GM21515 (cell line): ENCODE measurements around the gene CELF4.
"Not testable (repeated sequence)": the region's sequence is repeated elsewhere in the genome, so short reads cannot be mapped to it uniquely, and the experiment has no call there.

Experiments used
- ATAC-seq: cut with Tn5 transposase; IDR thresholded peaks from one replicate; pipeline ENCODE4 v1.9.1; 2021; ENCODE audit not compliant: unreplicated experiment

Gene CELF4

DNA sequence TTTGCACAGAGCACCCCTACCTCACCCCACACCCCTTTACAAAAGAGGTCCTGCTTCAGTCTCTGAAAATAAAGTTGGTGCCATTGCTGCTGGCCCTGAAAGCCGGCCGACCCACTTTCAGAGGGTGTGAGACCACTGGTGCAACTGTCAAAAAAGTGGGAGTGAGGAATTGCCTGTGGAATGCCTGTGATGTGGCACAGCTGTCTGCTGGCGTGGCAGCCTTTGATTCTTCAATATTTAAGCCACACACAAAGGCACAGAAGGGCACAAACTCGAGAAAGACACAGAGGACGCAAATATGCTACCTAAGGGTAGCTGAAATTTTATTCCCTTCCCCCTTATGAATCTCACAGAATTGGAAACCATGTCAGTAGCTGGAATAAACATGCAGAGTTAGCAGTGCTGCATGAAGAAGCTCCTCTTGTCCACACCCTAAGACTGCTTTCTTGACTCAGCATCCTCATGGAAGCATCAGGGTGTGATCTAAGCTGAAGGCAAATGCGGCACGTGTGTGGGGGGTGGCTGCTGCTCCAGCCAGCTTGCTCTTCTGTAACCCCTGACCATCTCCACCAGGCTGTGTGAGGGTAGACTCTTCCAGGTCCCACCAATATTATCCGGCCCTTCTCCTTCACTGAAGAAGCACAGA, 92.3 kb downstream of the CELF4 start:
- no peak for ATAC-seq

DNA sequence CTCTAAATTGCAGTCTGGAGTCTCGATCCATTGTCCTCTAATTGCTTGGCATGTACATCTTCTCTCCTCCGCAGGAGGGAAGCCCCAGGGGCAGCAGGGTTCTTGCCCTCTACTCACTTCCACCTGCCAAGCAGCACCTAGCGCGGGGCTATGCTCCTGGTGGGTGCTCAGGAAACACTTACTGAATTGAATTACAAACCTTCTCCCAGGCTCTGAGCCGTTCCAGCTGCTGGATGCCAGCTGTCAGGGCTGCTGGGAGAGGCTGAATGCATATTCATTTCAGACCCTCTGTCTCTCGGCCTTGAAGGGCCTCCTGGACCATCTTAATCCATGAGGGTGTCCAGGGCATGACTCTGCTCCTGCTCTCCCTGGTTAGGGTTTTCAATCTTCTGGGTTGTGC, 94.0 kb downstream of the CELF4 start:
- no peak for ATAC-seq

DNA sequence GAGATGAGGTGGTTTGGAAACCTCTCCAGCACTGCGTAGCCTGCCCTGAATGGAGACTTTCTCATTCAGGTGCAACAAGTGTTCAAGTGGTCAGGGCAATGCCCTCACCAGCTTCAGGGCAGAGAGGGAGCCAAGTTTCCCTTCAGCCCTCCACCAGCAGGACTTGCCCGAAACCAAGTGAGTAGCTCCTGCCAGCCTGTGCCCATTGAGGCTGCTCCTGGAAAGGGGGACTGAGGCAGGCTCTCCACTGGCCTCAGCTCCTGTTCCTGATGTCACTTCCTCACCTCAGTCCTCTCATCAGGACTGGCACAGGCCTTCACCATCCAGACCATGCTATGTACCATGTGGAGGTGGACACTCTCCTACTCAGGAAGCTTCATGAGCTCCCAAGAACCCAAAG, 94.6 kb downstream of the CELF4 start:
- ATAC-seq = no peak

DNA sequence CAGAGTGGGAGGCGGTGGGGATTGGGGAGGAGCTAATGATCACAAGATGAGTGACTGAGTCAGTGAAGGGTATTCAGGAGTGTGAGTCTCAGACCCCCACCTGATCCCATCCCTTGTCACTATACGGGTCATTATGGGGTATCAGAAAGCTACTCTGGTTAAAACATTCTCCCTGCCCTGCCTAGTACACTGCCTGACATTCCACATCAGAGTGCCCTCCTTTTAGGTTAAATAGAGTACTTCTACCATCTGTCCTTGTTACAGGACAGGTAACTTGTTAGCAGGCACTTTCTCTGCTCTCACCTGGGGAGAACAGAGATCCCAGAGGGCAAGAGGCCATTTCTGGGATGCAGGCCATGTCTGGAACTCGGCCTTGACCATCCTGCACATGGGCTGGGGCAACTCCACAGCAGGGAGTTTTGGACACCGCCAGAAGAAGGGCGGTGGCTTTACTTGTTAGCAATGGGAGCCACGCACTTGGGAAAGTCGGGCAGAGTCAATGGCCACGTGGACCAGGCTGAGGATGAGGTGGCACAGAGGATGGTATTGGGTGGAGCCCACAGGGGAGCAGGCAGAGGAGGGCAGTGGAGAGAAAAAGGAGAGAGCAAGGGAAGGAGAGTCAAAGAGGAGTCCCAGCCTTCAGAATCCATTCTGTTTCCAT, 98.5 kb downstream of the CELF4 start:
- ATAC-seq = no peak

DNA sequence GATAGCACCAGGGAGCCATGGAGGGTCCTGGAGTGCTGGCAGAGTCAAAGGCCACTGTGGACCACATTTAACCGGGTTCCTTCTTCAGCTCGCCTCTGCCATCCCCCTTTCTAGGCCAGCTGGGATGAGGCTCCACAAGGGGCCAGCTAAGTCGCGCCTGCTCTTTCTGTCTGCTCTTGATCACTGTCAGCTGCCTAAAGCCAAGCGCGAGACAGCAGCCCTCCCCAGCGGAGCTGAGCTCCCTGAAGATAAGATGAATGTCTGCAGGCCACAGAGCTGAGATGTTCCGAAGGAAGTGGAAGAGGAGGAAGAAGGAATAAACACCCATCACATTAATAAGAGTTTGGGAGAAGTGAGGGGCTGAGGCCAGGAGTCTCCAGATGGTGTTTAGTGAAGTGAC, 99.6 kb downstream of the CELF4 start:
- no peak for ATAC-seq

DNA sequence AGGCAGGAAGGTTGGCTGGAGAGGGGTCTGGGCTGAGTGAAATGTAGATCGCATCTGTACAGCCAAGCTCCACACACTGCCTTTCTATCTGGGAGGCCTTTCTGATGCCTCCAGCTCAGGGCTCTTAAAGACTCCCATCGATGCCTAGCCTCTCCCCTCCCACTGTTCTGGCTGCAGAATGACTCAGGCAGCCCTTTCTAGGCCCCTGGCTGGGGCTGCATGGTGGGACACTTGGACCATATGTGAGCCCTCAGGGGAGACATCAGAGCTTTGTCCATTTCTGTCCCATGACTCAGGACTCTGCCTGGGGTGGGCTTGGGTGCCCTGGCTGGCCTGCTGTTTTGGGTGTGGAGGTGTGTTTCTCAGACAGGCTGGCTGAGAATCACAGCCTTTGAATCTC, 101.3 kb downstream of the CELF4 start:
- no peak for ATAC-seq

DNA sequence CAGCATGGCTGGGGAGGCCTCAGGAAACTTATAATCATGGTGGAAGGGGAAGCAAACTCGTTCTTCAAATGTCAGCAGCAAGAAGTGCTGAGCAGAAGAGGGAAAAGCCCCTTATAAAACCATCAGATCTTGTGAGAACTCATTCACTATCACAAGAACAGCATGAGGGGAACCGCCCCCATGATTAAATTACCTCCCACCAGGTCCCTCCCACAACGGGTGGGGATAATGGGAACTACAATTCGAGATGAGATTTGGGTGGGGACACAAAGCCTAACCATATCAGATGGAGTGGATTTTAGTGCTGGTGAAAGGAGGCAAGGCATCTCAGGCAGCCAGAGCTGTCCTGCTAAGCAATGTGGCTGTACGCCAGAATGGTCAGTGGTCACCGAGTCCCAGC, 104.3 kb downstream of the CELF4 start:
- ATAC-seq = not testable (repeated sequence)

DNA sequence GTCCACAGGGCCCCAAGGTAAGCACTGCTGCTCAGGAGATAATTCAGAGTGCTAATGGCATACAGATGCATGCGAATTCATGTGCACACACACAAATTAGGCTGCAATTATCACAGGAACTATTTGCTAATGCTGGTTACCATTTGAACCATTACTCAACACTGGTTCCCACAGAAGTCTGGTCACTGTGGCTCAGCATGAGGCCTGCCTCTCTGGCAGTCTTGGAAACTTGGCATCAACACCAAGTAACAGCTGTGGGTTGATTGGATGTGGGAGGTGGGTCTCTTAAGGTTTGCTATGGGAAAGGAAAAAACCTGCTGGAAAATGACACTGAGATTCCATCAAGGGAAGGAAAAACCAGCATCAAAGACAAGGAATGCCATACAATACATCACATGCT, 105.0 kb downstream of the CELF4 start:
- no peak for ATAC-seq

DNA sequence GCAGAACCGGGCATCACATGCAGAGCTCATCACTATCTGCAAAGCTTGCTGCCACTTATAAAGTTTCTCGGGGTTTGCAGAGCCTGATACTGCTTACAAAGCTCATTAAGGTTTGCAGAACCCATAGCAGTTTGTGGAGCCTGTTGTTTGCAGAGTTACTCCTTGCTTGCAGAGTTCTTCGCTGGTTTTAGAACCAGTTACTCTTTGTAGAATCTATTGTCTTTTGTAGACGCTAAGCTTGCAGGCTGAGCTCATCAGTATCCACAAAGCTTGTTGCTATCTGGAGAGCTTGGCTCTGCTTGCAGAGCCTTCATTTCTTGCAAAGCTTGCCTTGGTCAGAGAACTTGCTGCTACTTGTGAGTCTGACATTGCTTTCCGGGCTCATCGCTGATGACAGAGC, 106.9 kb downstream of the CELF4 start:
- ATAC-seq = no peak

DNA sequence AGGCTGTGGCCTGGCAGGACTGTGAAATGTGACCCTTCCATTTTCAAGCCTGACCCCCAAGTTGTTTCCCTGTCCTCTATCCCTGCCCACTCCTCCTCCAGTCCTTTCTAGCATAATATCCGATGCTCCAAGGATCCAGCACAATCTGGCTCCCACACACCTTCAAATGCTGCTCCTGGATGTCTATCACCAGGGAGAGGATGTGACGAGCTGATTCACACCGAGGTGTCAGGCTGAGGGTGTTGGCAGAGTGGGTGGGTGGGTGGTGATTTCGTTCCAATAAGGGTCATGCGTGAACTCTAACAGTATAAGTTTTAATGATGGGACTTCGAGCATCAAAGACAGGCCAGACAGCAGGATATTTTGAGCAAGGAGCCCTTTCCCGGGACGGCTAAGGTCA, 107.8 kb downstream of the CELF4 start:
- no peak for ATAC-seq

DNA sequence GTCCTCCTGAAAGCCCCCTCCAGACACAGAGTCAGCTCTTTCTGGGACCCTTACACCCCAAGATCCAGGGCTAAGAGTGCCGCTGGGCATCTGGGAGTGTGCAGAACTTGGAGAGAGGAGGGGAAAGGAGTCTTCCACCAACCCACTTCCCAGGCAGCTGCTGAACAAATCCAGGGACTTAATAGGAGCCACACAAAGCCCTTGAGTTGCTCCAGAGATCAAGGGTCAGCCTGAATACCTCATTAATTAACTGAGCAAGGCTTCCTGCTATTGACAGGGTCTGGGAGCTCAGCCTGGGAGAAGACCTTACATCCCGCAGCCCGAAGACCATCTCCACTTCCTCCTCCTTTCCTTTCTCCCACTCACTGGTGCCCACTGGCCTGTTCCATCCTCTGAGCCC, 108.3 kb downstream of the CELF4 start:
- no peak for ATAC-seq

DNA sequence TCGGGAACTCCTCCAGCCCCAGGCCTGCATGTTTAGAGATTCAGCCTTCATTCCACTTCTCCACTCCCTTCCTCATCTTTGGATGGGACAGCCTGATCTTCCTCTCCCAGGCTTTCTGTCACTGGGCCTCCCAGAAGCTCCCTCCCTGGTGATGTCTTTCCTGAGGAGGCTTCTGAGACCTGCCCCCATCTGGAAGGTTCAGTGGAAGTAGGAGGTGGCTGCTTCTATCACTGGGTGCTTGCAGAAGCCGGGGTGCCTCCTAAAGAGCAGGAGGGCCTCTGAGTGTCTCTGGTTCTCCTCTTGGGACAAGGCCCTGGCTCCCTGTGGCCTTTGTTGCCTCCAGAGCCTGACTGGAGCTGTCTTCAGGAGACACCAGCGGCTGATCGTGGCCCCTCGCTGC, 108.7 kb downstream of the CELF4 start:
- no peak for ATAC-seq

DNA sequence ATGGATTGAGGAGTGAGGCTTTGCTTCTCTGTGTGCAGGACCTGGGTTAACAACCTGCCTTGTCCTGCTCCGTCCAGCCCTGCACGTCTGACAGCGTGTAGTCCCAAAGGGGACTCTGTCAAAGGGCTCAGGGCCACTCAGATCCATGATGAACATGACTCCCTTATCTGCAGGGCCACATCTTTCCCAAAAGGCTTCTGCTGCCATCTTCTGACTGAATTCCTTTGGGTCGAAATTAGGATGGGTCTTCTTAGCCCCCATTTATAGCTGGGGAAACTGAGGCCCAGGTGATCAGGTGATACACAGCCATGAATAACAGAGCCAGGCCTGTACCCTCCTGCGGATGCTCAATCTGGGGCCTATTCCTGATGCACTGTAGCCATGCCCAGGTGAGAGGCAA, 109.2 kb downstream of the CELF4 start:
- ATAC-seq = no peak

DNA sequence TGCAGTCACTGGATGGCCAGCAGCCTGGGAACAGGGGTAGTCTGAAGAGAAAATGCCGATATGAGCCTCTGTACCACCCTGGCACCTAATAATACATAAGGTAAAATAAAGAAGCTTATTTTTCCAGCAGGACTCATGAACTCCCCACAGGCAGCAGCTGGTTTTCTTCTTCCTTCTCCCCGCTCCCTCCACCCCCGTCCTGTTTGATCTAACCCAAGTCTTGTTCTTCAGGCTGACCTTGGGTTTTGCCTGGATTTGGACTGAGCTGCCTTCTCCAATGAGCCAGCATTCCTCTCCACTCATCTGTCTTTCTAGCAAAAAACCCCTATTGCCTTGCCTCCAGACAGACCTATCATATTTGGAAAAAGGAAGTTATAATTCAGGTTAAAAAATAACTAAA, 111.8 kb downstream of the CELF4 start:
- ATAC-seq = no peak

DNA sequence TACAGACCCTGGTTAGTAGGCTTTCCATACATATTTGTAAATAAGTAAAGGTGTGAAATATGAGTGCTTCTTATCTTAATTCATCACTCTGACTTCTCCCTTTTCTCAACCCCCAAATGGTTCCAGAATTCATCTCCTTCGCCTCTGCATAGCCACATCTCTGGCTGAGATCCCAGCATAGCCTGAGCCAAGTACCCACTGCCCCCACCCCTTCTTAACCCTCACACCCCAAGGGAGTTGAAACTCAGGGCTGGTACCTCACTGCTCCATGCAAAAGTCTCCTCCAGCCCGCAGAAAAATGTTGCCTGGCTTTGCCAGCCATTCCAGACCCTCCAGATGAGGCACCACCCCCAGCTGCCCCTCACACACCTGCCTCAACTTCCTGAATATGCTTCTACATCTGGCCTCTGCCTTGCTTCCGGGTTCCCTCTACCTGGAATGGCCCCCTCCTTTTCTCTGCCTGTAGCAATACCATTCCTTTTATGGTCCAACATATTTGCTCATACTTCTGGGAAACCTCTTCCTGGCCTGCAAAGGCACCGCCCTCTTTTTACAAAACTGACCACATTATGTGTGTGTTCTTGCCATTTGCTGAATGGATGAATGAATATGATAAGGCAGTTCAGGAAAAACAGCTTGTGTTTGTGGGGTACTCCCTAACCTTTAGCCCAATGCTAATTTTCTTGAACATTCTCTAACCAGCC, 112.8 kb downstream of the CELF4 start:
- ATAC-seq = no peak

DNA sequence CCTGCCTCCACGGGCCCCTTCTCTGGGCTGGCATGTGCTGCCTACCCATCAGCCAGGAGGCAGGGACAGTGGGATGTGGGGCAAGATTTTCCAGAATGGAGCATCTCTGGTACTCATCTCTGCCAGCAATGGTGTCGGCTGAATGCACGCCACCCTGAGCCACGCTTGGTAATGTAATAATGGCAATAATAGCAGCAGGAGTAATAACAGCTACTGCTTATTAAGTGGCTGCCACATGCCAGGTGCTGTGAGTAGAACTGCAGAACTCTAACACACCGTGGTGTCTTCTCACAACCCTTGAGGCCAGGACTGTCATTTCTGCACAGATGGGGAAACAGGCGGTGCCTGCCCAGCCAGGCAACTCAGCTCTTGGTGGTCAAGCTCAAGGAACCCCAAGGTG, 113.6 kb downstream of the CELF4 start:
- ATAC-seq = no peak

DNA sequence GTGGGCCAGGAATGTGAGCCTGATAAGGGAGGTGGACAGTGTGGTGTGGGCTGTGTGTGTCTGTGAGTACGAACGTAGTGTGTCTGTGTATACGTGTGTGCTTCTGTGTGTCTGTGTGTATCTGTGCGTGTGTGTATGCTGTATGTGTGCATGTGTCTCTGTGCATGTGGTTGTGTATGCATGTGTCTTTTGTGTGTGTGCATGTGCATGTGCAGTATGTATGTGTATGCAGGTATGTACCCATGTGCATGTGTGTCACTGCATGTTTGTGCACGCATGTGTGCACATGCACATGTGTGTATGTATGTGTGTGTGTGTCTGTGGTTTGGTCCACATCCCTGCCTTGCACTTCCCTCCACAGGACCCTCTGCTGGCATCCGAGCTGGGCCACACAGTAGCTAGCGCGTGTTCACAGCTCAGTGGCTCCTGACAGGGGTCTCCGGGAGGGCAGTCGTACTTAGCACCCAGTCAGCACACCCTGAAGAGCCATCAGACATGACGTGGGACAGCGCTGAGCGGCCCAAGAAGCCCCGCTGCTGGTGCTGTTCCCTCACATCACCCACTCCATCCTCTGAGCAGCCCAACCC, 114.3 kb downstream of the CELF4 start:
- ATAC-seq = no peak

DNA sequence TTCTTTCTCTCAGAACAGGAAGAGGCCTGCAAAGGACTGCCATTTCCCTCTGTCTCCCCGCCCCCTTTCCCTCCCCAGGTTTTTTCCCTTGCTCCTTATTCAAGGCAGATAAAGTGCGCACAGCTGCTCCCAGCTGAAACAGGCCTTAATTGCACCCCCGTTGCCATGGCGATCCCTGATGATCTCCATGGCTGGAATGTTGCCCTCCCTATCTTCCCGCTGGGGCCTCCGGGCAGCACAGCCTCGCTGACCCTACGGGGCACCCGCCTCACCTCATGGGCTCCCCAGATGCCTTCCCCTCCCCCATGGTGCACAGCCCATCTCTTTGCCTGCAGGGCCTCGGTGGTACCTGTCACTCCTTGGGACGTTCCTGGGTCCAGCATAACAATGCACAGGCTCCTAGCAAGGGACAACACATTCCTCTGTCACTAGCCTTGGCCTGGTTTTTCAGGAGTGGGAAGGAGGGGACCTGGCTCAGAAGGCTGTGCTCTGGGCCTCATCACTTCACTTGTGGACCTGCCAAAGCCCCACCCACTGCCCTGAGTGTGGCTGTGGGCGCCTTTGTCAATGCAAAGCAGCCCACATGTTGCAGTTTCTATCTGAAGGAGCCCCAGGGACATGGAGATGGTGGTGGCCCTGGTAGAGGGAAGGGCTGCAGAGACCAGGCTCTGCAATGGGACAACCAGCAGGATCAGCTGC, 115.0 kb downstream of the CELF4 start:
- ATAC-seq = no peak

DNA sequence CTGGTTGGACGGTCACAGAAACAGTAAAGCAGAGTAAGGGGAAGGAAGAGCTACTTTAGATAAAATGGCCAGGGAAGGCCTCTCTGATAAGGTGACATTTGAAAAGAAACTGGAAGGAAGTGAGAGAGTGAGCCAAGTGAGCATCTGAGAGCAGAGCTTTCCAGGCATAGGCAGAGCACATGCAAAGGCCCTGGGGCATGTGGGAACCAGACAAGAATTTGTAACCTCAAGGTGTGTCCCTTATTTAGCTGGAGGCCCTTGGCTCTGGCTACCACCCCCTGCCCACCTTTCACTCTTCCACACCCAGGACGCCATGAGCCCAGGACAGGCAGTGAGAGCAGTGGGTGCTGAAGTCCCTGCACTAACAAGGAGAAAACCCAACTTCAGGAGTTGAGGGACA, 116.0 kb downstream of the CELF4 start:
- no peak for ATAC-seq

DNA sequence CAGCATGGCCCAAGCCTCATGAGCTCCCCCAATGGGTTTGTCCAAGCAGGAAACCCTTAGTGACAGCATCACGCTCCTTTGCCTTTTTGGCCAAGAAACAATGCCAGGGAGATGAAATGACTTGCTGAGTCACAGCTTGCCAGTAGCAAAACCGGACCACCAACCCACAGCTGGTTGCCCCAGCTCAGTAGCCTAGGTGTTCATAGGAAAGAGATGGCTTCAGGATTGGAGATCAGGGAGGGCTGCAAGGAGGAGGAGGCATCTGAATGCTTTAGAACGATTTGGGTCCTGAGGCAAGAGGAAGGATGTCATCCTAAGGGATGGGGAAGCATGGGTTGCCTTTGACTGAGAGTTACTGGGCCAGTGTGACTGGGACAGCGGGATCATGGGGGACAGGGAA, 116.7 kb downstream of the CELF4 start:
- ATAC-seq = no peak
